GM12891 (cell line): ENCODE data around the gene ZEB2.

Experiments
- POLR2A ChIP-seq: IDR thresholded peaks from 2 replicates; pipeline ENCODE4 v1.6.1; 2011; ENCODE audit warnings: low read depth, low read length, control low read depth
- POLR2AphosphoS5 ChIP-seq: IDR thresholded peaks from 2 replicates; pipeline ENCODE4 v1.6.1; 2011; ENCODE audit warnings: low read depth, low read length, control low read depth
- TAF1 ChIP-seq: IDR thresholded peaks from 2 replicates; pipeline ENCODE4 v1.6.1; 2011; ENCODE audit warnings: low read depth, low read length, control low read depth

GRCh38 chr2:144463266-144463665 is 56.7 kb downstream of the ZEB2 start:
- no peak for TF ChIP-seq POLR2A
- TF ChIP-seq POLR2AphosphoS5, result no peak
- no peak for TF ChIP-seq TAF1
